ENCODE measurements around the gene FBXO17. TPM values are rescaled to one million over a fixed set of nuclear protein-coding genes. Genes with fewer than 3 reads are reported as not detected.
"Not testable (repeated sequence)": the region's sequence is repeated elsewhere in the genome, so short reads cannot be mapped to it uniquely, and the experiment has no call there.

The FBXO17 gene
- total RNA-seq, 2 donors from 2014 or later = 0.21 to 0.43 TPM

DNA sequence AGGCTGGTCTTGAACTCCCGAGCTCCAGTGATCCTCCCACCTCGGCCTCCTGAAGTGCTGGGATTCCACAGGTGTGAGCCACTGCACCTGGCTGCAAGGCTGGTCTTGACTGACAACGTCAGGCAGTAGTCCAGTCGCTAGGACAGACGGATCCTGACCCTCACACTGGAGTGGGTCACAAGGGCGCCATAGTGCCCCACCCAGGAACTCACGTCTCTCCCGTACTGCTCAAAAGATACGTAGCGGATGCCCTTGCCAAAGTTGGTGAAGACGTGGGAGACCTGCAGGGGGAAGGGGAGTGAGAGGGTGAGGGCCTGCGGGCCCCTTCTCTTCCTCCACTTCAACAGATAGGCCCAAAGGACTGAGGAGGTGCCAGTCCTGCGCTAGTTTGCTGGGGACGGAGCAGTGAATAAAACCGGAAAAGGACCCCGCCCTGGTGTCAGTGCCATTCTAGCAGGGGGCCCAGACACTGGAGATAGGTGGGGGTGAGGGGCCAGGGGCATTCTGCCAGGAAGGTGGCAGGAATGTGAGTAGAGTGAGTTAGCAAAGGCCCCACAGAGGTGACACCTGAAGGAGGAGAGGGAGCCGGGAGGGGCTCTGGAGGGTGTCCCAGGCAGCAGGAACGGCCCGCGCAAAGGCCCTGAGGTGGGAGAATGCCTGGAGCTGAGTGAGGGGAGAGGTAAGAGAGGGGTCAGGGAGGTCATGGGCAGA, 32.9 kb downstream of the FBXO17 start:
- no peak overlapping the region for H3K4me3 Mint-ChIP-seq
- peaks cover 8% of the 10 kb centered on the region for H3K4me1 Mint-ChIP-seq
- ATAC-seq (replicated peaks) = no peak
- H3K9me3 Mint-ChIP-seq = no peaks in the 10 kb centered on the region
- no peaks in the 10 kb centered on the region for H3K27me3 Mint-ChIP-seq
- no peak overlapping the region for H3K27ac Mint-ChIP-seq
- no peaks in the 10 kb centered on the region for H3K36me3 Mint-ChIP-seq (ENCODE audit: low read depth)

DNA sequence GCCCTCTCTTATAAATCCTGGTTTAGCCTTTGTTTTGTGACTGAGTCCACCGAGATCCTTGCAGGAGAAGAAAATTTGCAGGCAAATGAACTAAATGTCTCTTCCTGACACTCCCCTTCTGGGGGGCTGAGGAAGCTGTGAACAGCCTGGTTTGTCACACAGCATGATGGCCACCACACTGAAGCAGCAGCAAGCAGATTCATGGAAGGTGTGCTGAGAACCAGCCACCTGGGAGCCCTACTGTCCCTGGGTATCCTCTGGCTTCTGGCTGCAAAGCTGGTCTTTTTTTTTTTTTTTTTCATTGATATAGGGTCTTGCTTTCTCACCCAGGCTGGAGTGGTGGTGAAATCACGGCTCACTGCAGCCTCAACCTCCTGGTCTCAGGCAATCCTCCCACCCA, 33.6 kb downstream of the FBXO17 start:
- Mint-ChIP-seq H3K27ac (no peak overlapping the region), H3K4me1 (peaks cover 8% of the 10 kb centered on the region), H3K4me3 (no peak overlapping the region), H3K27me3 (no peaks in the 10 kb centered on the region), H3K36me3 (ENCODE audit: low read depth) (no peaks in the 10 kb centered on the region), H3K9me3 (no peaks in the 10 kb centered on the region)
- ATAC-seq (replicated peaks) = no peak

DNA sequence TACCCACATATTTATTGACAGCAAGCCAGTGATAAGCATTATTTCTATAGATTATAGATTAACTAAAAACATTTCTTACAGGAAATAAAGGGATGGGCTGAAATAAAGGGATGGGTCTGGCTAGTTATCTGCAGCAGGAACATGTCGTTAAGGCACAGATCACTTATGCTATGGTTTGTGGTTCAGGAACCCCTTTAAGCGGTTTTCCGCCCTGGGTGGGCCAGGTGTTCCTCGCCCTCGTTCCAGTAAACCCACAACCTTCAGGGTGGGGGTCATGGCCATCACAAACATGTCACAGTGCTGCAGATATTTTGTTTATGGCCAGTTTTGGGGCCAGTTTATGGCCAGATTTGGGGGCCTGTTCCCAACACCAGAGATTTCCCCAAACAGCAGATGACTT, 34.1 kb downstream of the FBXO17 start:
- H3K4me3 Mint-ChIP-seq; ATAC-seq (replicated peaks); H3K27me3 Mint-ChIP-seq; H3K4me1 Mint-ChIP-seq; H3K36me3 Mint-ChIP-seq (ENCODE audit: low read depth); H3K9me3 Mint-ChIP-seq; H3K27ac Mint-ChIP-seq: not testable (repeated sequence)

DNA sequence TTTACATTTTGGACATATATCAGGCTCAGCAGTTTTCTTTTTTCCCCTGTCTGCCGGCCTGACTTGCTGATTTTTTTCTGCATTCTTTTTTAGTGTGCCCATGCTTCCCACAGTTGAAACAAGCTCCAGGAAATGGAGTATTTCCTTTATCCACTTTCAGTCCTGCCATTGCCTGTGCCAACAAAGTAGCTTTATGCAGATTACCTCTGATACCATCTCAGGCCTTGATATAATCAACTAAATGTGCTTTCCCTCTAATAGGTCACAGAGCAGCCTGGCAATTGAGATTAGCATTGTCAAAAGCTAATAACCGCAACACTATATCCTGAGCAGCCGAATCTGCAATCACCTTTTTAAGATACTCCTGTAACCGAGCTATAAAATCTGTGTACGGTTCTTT, 35.6 kb downstream of the FBXO17 start:
- ATAC-seq (replicated peaks) = no peak
- Mint-ChIP-seq H3K27me3 (no peaks in the 10 kb centered on the region), H3K36me3 (ENCODE audit: low read depth) (peaks cover 2% of the 10 kb centered on the region), H3K9me3 (no peaks in the 10 kb centered on the region), H3K27ac (no peak overlapping the region), H3K4me3 (no peak overlapping the region), H3K4me1 (peaks cover 8% of the 10 kb centered on the region)

DNA sequence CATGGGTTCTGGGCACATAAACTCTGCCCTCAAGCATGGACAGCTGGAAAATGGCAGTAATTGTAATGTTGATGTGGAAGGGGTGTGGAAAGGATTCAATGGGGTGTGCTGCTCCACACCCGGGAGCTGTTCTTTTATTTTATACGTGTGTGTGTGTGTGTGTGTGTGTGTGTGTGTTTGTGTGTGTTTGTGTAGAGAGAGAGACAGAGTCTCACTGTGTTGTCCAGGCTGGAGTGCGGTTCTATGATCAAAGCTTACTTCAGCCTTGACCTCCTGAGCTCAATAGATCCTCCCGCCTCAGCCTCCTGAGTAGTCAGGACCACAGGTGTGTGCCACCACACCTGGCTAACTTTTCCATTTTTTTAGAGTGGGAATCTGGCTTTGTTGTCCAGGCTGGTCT, 42.0 kb downstream of the FBXO17 start:
- ATAC-seq (replicated peaks) = no peak
- Mint-ChIP-seq H3K27me3 (no peaks in the 10 kb centered on the region), H3K4me1 (peaks cover 8% of the 10 kb centered on the region)

DNA sequence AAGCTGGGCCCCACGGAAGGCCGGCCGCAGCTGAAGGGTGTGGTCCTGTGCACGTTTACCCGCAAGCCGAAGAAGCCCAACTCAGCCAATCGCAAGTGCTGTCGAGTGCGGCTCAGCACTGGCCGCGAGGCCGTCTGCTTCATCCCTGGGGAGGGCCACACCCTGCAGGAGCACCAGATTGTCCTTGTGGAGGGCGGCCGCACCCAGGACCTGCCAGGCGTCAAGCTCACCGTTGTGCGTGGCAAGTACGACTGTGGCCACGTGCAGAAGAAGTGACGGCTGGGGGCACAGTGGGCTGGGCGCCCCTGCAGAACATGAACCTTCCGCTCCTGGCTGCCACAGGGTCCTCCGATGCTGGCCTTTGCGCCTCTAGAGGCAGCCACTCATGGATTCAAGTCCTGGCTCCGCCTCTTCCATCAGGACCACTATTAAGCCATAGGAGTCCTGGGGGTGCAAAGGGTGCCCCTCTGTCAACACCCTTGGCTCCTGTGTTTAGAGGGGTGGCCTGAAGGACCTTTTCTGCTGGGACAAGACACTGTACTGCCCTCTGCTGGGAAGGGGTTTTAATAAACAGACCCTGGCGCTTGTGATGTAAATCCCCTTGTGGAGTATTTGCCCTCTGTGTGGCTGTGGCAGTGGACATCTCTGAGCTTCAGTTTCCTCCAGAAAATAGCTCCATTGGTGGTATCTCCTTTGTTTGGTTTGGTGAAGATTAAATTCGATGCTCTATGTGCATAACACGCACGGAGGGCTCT, 42.9 kb downstream of the FBXO17 start:
- no peak overlapping the region for H3K27ac Mint-ChIP-seq
- H3K4me3 Mint-ChIP-seq = peak overlapping the region; percentile 100
- no peaks in the 10 kb centered on the region for H3K9me3 Mint-ChIP-seq
- no peaks in the 10 kb centered on the region for H3K27me3 Mint-ChIP-seq
- H3K4me1 Mint-ChIP-seq = peaks cover 11% of the 10 kb centered on the region
- H3K36me3 Mint-ChIP-seq (ENCODE audit: low read depth) = peaks cover 52% of the 10 kb centered on the region
- ATAC-seq (replicated peaks) = no peak

More for the DNA sequence above, 42.0 kb downstream of the FBXO17 start:
- Mint-ChIP-seq H3K27ac (no peak overlapping the region), H3K36me3 (ENCODE audit: low read depth) (peaks cover 50% of the 10 kb centered on the region), H3K9me3 (no peaks in the 10 kb centered on the region), H3K4me3 (no peak overlapping the region)

DNA sequence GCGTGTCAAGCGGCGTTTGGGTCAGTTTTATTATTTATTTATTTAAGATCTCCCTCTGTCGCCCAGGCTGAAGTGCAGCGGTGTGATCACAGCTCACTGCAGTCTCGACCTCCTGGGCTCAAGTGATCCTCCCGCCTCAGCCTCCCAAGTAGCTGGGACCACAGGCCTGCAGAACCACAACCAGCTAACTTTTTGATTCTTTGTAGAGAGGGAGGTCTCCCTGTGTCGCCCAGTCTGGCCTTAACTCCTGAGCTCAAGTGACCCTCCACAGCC, 44.1 kb downstream of the FBXO17 start:
- Mint-ChIP-seq H3K9me3 (no peaks in the 10 kb centered on the region), H3K4me3 (peak overlapping the region; percentile 100), H3K27me3 (no peaks in the 10 kb centered on the region), H3K27ac (peak overlapping the region; percentile 99), H3K4me1 (peaks cover 11% of the 10 kb centered on the region), H3K36me3 (ENCODE audit: low read depth) (peaks cover 52% of the 10 kb centered on the region)
- ATAC-seq (replicated peaks) = no peak

DNA sequence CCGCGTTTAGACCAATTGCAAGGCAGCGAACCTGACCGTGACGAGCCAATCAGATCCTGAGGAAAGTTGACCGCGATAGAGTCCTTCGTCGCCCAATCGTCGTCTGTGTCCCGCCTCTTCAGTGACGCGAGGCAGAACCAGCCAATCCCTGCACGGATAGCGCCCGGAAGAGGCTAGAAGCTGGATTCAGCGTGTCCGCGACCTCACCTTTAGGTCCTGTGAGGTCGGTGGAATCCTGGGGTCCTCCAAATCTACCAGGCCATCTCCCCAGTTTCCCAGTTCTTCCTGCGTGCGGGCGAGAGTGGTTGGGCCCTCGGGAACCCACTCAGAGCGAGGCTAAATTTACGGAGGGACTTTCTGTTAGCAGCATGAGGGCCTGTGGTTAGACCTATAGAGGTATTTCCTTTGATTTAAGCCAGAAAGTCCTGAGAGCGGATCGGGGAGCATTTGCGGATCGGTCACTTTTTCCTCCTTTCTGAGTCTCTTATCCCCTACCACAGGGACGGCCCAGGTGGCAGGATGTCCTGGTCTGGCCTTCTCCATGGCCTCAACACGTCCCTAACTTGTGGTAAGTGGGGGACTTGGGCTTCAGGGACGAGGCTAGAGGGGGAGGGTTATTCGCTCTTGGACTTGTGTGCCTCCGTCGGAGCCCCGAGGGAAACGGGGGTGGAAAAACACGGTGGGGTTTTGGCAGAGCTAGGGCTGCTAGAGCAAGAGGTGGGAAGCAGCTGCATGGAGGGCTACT, 44.6 kb downstream of the FBXO17 start, which contains the start of gene MRPS12:
TSS of gene MRPS12 (plus strand) at position 169 of the 745 bp plus-strand sequence. CDS start at position 520, 351 bp downstream.
- peaks cover 11% of the 10 kb centered on the region for H3K4me1 Mint-ChIP-seq
- H3K9me3 Mint-ChIP-seq = no peaks in the 10 kb centered on the region
- peak; percentile 98 for ATAC-seq (replicated peaks)
- H3K4me3 Mint-ChIP-seq = peak within 1 kb of the TSS; percentile 100
- peaks cover 52% of the 10 kb centered on the region for H3K36me3 Mint-ChIP-seq (ENCODE audit: low read depth)
- peak within 1 kb of the TSS; percentile 99 for H3K27ac Mint-ChIP-seq
- H3K27me3 Mint-ChIP-seq = no peaks in the 10 kb centered on the region

DNA sequence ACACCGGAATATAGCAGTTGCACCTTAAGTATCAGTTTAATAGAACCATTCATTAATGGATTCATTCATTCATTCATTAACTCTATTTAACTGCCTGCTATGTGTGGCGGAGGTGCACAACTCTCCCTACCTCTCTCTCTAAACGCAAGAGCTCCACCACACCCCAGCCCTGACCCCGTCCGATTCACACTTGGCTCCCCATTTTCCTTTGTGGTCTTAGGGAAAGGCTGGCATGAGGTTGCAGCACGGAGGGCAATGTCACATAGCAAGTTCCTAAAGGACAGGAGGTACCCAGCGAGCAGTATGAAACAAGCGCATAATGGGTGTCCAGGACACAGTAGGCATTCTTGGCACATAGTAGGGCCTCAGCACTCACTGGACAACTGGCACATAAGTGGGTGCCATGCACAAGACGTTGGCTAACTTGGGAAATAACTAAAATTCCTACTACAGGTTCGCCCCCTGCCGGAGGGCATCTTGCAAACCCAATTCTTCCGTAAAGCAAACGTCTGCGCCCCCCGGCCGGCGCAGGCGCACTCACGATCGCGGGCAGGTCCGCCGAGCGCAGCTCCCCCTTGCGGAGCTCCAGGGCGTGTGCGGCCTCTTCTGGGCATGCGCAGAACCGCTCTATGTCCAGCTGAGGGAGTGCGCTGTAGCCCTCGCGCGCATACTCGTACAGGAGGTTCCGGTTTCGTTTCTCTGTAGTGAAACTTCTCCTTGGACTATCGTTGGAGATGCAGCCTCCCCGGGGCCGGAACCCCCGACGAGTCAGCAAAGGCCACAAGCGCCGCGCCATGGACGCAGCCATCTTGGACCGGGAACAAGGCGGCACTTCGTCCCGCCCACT, 45.4 kb downstream of the FBXO17 start, which contains the start of gene SARS2:
TSS of gene SARS2 (minus strand) at position 835 of the 847 bp plus-strand sequence. CDS start at position 808, 27 bp downstream.
- Mint-ChIP-seq H3K9me3 (no peaks in the 10 kb centered on the region), H3K36me3 (ENCODE audit: low read depth) (peaks cover 60% of the 10 kb centered on the region), H3K27ac (peak within 1 kb of the TSS; percentile 99), H3K27me3 (no peaks in the 10 kb centered on the region), H3K4me1 (peaks cover 11% of the 10 kb centered on the region), H3K4me3 (peak within 1 kb of the TSS; percentile 100)
- ATAC-seq (replicated peaks) = peak; percentile 67

DNA sequence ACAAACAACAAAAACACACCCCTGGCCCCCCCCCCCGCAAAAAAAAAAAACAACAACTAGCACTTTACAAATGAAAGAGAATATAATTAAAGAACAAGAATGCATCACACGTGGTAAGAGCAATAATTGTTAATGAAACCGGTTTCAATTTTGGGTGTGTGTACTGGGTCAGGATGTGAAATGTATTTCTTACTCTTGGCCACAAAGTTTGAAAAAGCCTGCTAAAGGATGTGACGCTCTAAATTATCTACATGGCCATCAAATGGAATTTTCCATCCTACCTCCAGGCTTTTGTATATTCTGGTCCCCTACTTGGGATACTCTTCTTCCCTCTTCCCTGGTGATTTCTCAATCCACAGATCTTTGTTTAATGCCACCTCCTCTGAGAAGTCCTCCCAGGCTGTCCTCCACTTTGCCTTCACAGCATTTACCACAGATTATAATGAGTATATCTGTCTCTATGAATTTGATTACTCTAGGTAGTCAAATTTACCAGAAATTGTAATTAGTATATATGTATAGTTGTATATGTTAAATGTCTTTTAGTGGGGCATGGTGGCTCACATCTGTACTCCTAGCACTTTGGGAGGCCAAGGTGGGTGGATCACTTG, 47.0 kb downstream of the FBXO17 start:
- peak overlapping the region; percentile 100 for H3K4me3 Mint-ChIP-seq
- peak overlapping the region; percentile 99 for H3K27ac Mint-ChIP-seq
- H3K4me1 Mint-ChIP-seq = peaks cover 11% of the 10 kb centered on the region
- no peaks in the 10 kb centered on the region for H3K9me3 Mint-ChIP-seq
- H3K27me3 Mint-ChIP-seq = no peaks in the 10 kb centered on the region
- peaks cover 56% of the 10 kb centered on the region for H3K36me3 Mint-ChIP-seq (ENCODE audit: low read depth)
- ATAC-seq (replicated peaks) = no peak

DNA sequence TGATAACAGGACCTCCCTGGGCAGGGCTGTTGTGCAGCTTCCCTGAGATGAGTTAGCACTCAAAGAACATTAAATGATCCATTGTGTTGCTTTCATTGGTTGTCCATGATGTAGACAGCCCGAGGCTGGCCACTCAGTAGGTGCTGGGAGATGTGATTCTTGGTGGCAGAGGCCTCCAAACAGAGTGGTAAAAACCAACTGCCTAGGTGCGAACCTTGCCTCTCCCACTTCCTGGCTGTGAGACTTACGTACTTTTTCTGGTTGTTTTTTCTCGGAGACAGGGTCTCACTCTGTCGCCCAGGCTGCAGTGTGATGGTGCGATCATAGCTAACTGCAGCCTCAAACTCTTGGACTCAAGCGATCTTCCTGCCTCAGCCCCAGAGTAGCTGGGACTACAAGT, 51.2 kb downstream of the FBXO17 start:
- H3K9me3 Mint-ChIP-seq = no peaks in the 10 kb centered on the region
- ATAC-seq (replicated peaks) = no peak
- H3K4me1 Mint-ChIP-seq = peaks cover 5% of the 10 kb centered on the region
- no peaks in the 10 kb centered on the region for H3K27me3 Mint-ChIP-seq
- H3K27ac Mint-ChIP-seq = no peak overlapping the region
- H3K36me3 Mint-ChIP-seq (ENCODE audit: low read depth) = peaks cover 34% of the 10 kb centered on the region
- no peak overlapping the region for H3K4me3 Mint-ChIP-seq

DNA sequence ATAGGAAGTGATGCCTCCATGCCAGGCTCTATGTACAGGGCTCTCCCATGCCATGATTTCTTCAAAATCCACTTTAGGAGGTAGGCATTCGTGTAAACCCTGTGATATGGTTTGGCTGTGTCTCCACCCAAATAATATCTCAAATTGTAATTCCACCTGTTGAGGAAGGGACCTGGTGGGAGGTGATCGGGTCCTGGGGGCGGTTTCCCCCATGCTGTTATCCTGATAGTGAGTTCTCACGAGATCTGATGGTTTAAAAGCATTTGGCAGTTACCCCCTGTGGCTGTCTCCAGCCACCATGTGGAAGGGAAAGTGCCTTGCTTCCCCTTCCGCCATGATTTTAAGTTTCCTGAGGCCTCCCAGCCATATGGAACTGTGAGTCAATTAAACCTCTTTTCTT, 53.1 kb downstream of the FBXO17 start:
- H3K36me3 Mint-ChIP-seq (ENCODE audit: low read depth) = peaks cover 29% of the 10 kb centered on the region
- no peak overlapping the region for H3K4me3 Mint-ChIP-seq
- no peaks in the 10 kb centered on the region for H3K9me3 Mint-ChIP-seq
- no peak for ATAC-seq (replicated peaks)
- H3K27ac Mint-ChIP-seq = no peak overlapping the region
- no peaks in the 10 kb centered on the region for H3K27me3 Mint-ChIP-seq
- no peaks in the 10 kb centered on the region for H3K4me1 Mint-ChIP-seq

DNA sequence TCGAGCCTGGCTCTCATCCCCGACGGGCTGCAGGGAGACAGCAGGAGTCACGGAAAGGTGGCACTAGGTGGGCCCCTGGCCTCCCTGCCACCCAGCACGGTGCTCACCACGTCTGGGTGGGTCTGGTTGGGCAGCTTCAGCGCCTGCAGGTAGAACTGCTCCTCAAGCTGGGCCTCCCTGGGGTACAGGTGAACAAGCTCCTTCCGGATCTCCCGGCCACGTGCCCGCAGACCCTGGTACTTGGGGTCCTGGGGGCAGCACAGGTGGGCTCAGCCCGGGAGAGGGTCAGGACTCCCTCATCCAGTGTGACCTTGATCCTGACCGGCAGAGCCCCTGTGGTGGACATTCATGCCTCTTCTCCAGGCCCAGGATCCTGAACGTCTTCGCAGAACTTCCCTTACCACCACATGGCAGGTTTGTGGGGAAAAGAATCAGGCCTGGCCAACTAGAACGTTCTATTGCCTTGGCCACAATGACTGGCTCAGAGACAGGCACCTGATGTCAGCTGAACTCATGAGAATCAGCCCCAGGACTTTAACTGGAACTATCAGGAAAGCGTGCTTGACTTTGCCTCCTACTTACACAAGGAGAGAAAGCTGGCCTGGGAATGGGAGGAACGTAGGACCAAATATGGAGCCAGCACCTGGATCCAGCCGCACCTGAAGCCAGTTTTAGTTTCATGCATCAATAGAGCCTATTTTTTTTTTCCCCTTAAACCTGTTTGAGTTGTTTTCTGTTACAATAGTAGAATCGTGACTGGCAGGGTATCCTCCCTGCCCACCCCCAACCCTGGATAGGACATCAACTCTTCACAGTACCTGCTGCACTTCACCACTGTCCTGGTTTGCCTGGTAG, 53.9 kb downstream of the FBXO17 start:
- Mint-ChIP-seq H3K36me3 (ENCODE audit: low read depth) (peaks cover 29% of the 10 kb centered on the region), H3K27me3 (no peaks in the 10 kb centered on the region), H3K4me1 (no peaks in the 10 kb centered on the region), H3K4me3 (no peak overlapping the region), H3K27ac (no peak overlapping the region), H3K9me3 (no peaks in the 10 kb centered on the region)
- no peak for ATAC-seq (replicated peaks)

All from activated T-helper 17 cell treated with anti-CD3 and anti-CD28 coated beads, Interleukin-2, amount 50 U/mL, for 72 hours (primary cell).